Measurements from ENCODE around the gene B3GALT4.

DNA sequence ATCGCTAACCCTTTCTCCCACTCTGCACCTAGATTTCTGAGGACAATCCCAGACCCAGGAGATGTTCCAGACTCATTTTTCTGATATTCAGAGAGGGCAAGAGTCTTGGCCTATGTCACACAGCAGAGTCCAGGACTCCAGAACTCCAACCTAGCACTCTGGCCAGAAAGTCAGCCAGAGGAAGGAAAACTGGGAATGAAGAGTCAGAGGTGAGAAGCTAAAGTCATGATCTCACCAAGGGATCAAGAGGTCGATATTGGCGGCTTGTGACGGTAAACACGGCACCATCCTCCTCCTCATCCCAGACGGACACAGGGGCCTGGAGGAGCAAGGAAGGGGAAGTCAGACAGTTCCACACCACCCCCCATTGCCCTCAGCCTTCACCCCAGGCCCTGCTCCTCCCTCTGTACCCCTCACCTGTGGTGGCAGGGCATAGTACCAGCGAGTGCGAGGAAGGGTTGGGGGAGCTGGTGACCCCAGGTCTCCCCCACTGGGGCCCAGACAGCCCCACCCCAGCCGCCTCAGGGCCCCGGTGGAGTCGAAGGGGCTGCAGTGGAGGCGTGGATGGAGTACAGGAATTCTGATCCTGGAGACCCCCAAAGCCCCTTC, 20.0 kb downstream of the B3GALT4 start:
- TF ChIP-seq, protein P1, sequence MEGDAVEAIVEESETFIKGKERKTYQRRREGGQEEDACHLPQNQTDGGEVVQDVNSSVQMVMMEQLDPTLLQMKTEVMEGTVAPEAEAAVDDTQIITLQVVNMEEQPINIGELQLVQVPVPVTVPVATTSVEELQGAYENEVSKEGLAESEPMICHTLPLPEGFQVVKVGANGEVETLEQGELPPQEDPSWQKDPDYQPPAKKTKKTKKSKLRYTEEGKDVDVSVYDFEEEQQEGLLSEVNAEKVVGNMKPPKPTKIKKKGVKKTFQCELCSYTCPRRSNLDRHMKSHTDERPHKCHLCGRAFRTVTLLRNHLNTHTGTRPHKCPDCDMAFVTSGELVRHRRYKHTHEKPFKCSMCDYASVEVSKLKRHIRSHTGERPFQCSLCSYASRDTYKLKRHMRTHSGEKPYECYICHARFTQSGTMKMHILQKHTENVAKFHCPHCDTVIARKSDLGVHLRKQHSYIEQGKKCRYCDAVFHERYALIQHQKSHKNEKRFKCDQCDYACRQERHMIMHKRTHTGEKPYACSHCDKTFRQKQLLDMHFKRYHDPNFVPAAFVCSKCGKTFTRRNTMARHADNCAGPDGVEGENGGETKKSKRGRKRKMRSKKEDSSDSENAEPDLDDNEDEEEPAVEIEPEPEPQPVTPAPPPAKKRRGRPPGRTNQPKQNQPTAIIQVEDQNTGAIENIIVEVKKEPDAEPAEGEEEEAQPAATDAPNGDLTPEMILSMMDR (IDR thresholded peaks at IDR 0.05) = no peak
- TF ChIP-seq POLR2A (IDR thresholded peaks at IDR 0.05) = no peak
